Activated CD4-positive, alpha-beta memory T cell treated with anti-CD3 and anti-CD28 coated beads for 36 hours (primary cell): ENCODE measurements around the gene ZFPM1. TPM values are rescaled to one million over a fixed set of nuclear protein-coding genes. Genes with fewer than 3 reads are reported as not detected.

ENCODE experiments used
- CTCF ChIA-PET: fragments of 350-600 bp; sonication (Branson Sonifier 250); formaldehyde crosslinking; loops from one replicate; lab custom pipeline; 2021; ENCODE audit warnings: antibody characterized with exemption, inconsistent platforms; lab: Charles Lee
- POLR2A ChIA-PET: fragments of 350-600 bp; sonication (Branson Sonifier 250); formaldehyde crosslinking; loops from one replicate; lab custom pipeline; 2021; ENCODE audit warnings: antibody characterized with exemption; lab: Charles Lee
- DNase-seq: peaks from one replicate; pipeline ENCODE4 v3.0.0-alpha.2; 2020
- H3K27ac Mint-ChIP-seq: one replicate; pipeline ENCODE4 v1.8.0; 2021; ENCODE audit warnings: mixed read lengths
- H3K27me3 Mint-ChIP-seq: one replicate; pipeline ENCODE4 v1.8.0; 2021; ENCODE audit warnings: mixed read lengths
- H3K36me3 Mint-ChIP-seq: one replicate; pipeline ENCODE4 v1.8.0; 2021; ENCODE audit warnings: mixed read lengths
- H3K4me1 Mint-ChIP-seq: one replicate; pipeline ENCODE4 v1.8.0; 2021; ENCODE audit warnings: low read depth, mixed read lengths
- H3K4me3 Mint-ChIP-seq: one replicate; pipeline ENCODE4 v1.8.0; 2021; ENCODE audit warnings: mild to moderate bottlenecking, mixed read lengths
- H3K9me3 Mint-ChIP-seq: one replicate; pipeline ENCODE4 v1.8.0; 2021; ENCODE audit warnings: mixed read lengths
- intact Hi-C: fragments of 100-400 bp; cut with micrococcal nuclease; formaldehyde crosslinking; loops from one replicate; pipeline ENCODE4 v1.15.1; 2023
- total RNA-seq, 2 experiments: library from RNA; stranded (reverse); gene quantifications; one replicate each; pipeline ENCODE4 v1.2.3, GENCODE V29; 2021

ZFPM1 gene
- total RNA-seq, 2 experiments from 2014 or later: 11.6 to 12.0 TPM

- ChIA-PET CTCF (no interaction called here), POLR2A (no interaction called here)
- DNase-seq: no peak
- Mint-ChIP-seq H3K36me3 (no peaks in the 10 kb centered on the region), H3K27me3 (no peaks in the 10 kb centered on the region), H3K9me3 (no peaks in the 10 kb centered on the region), H3K4me3 (no peak overlapping the region), H3K27ac (no peak overlapping the region), H3K4me1 (peaks cover 2% of the 10 kb centered on the region)
- intact Hi-C loops: no loop called here
These were observed 41.0 kb upstream of the ZFPM1 start for GRCh38 chr16:88411951-88412576.

DNA sequence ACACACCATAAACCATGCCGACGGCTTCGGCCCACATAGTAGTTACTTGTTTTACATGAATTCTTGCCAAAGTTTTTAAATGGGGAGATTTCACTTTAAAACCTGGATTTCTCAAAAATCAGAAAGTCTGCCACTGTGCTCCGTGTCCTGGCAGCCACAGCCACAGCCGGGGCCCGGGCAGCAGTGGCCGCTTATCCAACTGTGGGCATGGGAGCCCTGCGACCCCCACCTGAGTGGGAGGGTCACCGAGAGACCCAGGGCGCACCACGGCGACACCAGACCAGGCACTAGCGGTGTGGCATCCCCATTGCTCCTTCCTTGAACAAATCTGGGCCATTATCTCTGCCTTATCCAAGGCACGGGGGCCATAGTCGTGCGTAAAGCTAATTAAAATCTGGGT, 40.3 kb upstream of the ZFPM1 start:
- DNase-seq: no peak
- Mint-ChIP-seq H3K27me3 (no peaks in the 10 kb centered on the region), H3K27ac (no peak overlapping the region), H3K4me3 (no peak overlapping the region), H3K4me1 (peaks cover 2% of the 10 kb centered on the region), H3K36me3 (no peaks in the 10 kb centered on the region), H3K9me3 (no peaks in the 10 kb centered on the region)
- POLR2A ChIA-PET: no interaction called here
- intact Hi-C loops: no loop called here
- CTCF ChIA-PET: no interaction called here

- intact Hi-C loops: no loop called here
- DNase-seq: no peak
- POLR2A ChIA-PET: no interaction called here
- no peaks in the 10 kb centered on the region for H3K4me1 Mint-ChIP-seq
- H3K9me3 Mint-ChIP-seq: no peaks in the 10 kb centered on the region
- H3K27me3 Mint-ChIP-seq: no peaks in the 10 kb centered on the region
- H3K27ac Mint-ChIP-seq: no peak overlapping the region
- no peak overlapping the region for H3K4me3 Mint-ChIP-seq
- no peaks in the 10 kb centered on the region for H3K36me3 Mint-ChIP-seq
- CTCF ChIA-PET: no interaction called here
These were observed 39.8 kb upstream of the ZFPM1 start for GRCh38 chr16:88413231-88413630.

DNA sequence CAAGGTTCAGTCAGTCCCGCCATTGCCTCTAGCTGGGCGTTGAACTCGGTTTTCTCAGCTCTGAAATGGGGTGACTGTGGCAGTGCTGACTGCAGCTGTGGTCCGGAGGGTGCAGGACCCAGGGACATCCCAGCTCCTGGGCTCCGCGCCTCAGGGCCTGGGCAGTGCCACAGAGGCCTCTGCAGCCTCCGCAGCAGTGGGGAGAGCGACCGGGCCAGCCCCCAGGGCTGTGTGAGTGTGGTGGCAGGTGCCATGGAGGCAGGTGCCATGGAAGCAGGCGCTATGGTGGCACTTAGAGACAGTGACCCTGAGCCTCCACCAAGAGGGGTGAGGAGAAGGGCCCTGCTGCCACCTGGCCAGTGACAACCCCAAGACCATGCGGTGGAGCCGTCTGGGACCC, 39.4 kb upstream of the ZFPM1 start:
- CTCF ChIA-PET: no interaction called here
- no peaks in the 10 kb centered on the region for H3K9me3 Mint-ChIP-seq
- no peak for DNase-seq
- POLR2A ChIA-PET: no interaction called here
- intact Hi-C loops: no loop called here
- H3K27me3 Mint-ChIP-seq: no peaks in the 10 kb centered on the region
- H3K36me3 Mint-ChIP-seq: no peaks in the 10 kb centered on the region
- no peaks in the 10 kb centered on the region for H3K4me1 Mint-ChIP-seq
- H3K27ac Mint-ChIP-seq: no peak overlapping the region
- H3K4me3 Mint-ChIP-seq: no peak overlapping the region

- no peak for DNase-seq
- POLR2A ChIA-PET: no interaction called here
- intact Hi-C loops: no loop called here
- Mint-ChIP-seq H3K27me3 (no peaks in the 10 kb centered on the region), H3K9me3 (no peaks in the 10 kb centered on the region), H3K4me3 (no peak overlapping the region), H3K36me3 (no peaks in the 10 kb centered on the region), H3K4me1 (no peaks in the 10 kb centered on the region), H3K27ac (no peak overlapping the region)
- CTCF ChIA-PET: no interaction called here
These were observed 38.3 kb upstream of the ZFPM1 start for GRCh38 chr16:88414521-88415380.

- Mint-ChIP-seq H3K36me3 (no peaks in the 10 kb centered on the region), H3K27ac (no peak overlapping the region), H3K4me3 (no peak overlapping the region), H3K9me3 (no peaks in the 10 kb centered on the region), H3K27me3 (no peaks in the 10 kb centered on the region), H3K4me1 (no peaks in the 10 kb centered on the region)
- POLR2A ChIA-PET: no interaction called here
- DNase-seq: no peak
- intact Hi-C loops: no loop called here
- CTCF ChIA-PET: no interaction called here
These were observed 37.7 kb upstream of the ZFPM1 start for GRCh38 chr16:88415381-88415705.

DNA sequence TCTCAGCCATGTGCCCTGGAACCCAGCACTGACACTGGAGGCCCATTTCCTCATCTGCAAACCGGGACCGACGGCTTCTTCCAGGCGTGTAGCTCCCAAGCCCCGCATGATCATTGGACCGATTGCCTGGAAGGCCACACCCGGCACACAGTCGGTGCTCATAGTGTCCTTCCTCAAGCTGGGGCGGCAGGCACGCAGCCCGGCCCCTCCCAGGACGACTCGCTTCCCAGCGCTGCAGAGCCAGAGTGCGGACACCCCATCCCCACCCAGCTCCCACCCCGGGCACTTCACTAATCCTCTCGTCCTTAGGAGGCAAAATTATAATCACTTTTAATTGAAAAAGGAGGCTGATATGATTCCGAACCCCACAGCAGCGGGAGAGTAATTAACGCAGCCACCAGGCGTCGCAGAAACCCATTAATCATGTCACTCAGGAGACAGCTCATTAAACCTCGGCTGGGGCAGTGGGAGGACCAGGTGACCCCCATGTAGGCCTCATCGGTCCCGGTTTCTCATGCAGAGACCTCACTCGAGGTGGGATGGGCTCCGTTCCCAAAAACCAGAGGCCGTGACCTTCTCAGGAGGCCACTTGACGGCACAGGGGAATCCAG, 37.3 kb upstream of the ZFPM1 start:
- DNase-seq: no peak
- H3K9me3 Mint-ChIP-seq: no peaks in the 10 kb centered on the region
- H3K27me3 Mint-ChIP-seq: no peaks in the 10 kb centered on the region
- no peak overlapping the region for H3K4me3 Mint-ChIP-seq
- H3K27ac Mint-ChIP-seq: no peak overlapping the region
- no peaks in the 10 kb centered on the region for H3K36me3 Mint-ChIP-seq
- no peaks in the 10 kb centered on the region for H3K4me1 Mint-ChIP-seq
- POLR2A ChIA-PET: no interaction called here
- intact Hi-C loops: no loop called here
- CTCF ChIA-PET: no interaction called here

DNA sequence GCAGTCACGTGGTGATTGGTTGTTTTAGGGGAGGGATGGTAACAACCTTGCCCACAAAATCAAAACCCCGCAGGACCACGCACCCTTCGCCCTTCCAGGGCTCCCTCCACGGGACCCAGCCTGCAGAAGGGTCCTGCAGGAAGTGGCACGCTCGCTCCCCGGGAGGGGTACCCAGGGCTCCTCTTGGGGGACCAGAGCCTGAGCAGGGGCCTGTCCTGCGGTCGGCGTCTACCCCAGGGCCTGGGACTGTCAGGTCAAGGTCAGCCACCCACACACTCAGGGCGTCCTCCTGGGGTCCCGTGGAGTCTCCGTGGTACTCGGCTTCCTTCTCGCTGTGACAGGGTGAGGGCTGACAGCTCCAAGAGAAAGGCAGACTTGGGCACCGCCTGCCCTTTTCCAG, 36.4 kb upstream of the ZFPM1 start:
- CTCF ChIA-PET: no interaction called here
- intact Hi-C loops: no loop called here
- Mint-ChIP-seq H3K36me3 (no peaks in the 10 kb centered on the region), H3K27me3 (no peaks in the 10 kb centered on the region), H3K4me3 (no peak overlapping the region), H3K4me1 (no peaks in the 10 kb centered on the region), H3K9me3 (no peaks in the 10 kb centered on the region), H3K27ac (no peak overlapping the region)
- POLR2A ChIA-PET: no interaction called here
- no peak for DNase-seq

GRCh38 chr16:88417684-88418476, 35.2 kb upstream of the ZFPM1 start:
- DNase-seq: no peak
- POLR2A ChIA-PET: no interaction called here
- Mint-ChIP-seq H3K4me3 (no peak overlapping the region), H3K27me3 (no peaks in the 10 kb centered on the region), H3K36me3 (no peaks in the 10 kb centered on the region), H3K4me1 (no peaks in the 10 kb centered on the region), H3K27ac (no peak overlapping the region), H3K9me3 (no peaks in the 10 kb centered on the region)
- intact Hi-C loops: no loop called here
- CTCF ChIA-PET: interaction anchor here (1.2 kb wide), 1 partner anchor 18 kb away, joined by 3 read pairs; no protein-coding TSS in a partner anchor

DNA sequence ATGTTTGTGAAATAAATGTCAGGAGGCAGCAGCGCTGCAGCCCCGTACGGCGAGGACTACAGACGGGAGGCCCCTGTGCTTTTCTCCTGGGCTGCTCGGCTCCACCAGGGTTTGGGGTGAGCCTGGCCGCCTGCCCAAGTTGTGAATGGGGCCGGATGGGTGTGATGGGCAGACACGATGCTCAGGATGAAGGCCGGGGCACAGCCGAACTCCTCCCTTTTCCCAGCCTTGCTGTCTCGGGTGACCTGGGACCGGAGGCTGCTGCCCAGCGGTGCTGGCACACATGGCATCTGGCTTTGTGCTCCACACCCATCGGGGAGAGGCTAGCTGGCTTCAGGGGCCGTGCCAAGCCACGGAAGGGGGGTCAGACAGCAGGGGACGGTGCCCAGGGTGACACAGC, 34.2 kb upstream of the ZFPM1 start:
- Mint-ChIP-seq H3K27ac (no peak overlapping the region), H3K4me1 (no peaks in the 10 kb centered on the region), H3K36me3 (no peaks in the 10 kb centered on the region), H3K4me3 (no peak overlapping the region), H3K9me3 (no peaks in the 10 kb centered on the region), H3K27me3 (no peaks in the 10 kb centered on the region)
- POLR2A ChIA-PET: no interaction called here
- intact Hi-C loops: no loop called here
- no peak for DNase-seq
- CTCF ChIA-PET: no interaction called here

DNA sequence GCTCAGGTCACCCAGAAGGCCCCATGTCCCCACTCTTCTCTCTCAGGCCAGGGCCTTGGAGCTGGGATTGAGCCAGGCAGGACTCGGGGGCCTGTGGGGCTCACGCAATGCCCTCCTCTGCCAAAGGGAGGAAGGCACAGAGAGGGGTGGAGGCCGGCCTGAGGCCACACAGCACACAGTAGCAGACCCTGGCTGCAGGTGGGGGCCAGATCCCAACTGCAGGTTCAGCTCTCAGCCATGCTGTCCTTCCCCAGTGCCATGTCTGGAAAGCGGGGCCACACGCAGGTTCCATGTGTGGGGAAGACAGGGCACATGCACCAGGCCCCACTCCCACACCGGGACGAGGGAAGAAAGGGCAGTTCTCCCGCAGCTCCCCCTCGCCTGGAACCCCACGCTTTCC, 33.3 kb upstream of the ZFPM1 start:
- Mint-ChIP-seq H3K27ac (no peak overlapping the region), H3K36me3 (no peaks in the 10 kb centered on the region), H3K27me3 (no peaks in the 10 kb centered on the region), H3K4me3 (no peak overlapping the region), H3K4me1 (no peaks in the 10 kb centered on the region), H3K9me3 (no peaks in the 10 kb centered on the region)
- intact Hi-C loops: no loop called here
- POLR2A ChIA-PET: no interaction called here
- no peak for DNase-seq
- CTCF ChIA-PET: no interaction called here

DNA sequence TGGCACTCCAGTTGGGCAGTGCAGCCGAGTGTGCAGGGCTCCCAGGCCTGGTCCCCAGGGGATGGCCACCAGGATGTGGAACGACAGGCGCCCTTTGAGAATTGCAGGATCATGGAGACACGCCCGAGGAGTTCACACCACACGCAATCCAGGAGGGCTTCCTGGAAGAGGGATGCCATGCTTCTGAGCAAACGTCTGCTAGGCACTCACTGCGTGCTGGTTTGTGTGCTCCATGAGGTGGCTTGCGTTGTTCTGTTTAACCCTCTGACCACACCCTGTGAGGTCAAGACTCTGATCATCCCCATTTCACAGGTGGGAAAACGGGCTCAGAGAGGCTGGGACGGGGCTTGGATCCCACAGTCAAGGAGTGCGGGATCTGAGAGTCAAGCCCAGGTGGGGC, 32.6 kb upstream of the ZFPM1 start:
- Mint-ChIP-seq H3K27ac (no peak overlapping the region), H3K36me3 (no peaks in the 10 kb centered on the region), H3K27me3 (no peaks in the 10 kb centered on the region), H3K4me1 (no peaks in the 10 kb centered on the region), H3K4me3 (no peak overlapping the region), H3K9me3 (no peaks in the 10 kb centered on the region)
- POLR2A ChIA-PET: no interaction called here
- CTCF ChIA-PET: no interaction called here
- DNase-seq: no peak
- intact Hi-C loops: no loop called here
